Measurements from ENCODE around the gene WWOX.

The WWOX gene

DNA sequence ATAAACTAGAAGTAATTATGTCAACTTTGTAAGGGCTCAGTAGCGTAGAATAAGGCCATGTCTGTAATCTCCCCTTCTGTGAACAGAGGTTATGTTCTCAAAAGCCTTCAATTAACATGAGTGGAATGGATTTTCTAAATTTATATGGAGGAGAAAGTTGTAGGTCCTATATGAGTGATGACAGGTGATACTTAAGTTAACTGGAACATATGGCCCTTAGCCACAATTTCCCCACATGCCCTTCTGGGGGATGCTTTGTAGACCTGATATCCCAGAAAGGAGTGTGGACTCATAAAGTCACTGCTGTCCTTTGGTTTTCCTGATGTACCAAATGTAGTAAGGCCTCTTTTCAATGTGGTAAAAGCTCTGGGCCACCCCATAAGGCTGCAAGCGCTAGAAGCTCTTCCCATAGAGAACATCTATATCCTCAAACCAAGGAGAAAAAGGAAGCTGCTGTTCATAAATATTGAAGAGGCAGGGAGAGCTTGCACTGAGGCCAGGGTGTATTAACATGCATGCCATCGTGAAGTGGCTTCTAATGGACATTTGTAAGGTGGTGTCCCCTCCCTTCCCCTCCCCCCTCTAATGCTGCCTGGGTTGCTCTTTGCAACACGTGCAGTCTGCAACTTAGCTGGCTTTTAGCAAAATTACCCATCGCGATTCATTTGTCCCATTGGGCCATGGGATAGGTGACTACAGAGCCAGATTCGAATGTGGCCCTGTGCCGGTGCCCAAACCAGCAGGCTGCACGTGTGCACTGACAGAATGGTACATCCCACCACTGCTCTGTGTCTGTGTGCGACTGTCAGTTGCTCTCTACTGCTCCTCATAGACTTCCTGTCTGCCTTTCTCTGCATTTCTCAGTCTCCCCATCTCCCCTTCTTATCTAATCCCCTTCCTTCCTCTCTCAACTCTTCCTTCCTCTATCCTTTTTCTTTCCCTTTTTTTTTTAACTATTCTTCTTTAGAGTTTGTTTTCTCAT is 269.0 kb downstream of the WWOX start:
- DNase-seq, result no peak

DNA sequence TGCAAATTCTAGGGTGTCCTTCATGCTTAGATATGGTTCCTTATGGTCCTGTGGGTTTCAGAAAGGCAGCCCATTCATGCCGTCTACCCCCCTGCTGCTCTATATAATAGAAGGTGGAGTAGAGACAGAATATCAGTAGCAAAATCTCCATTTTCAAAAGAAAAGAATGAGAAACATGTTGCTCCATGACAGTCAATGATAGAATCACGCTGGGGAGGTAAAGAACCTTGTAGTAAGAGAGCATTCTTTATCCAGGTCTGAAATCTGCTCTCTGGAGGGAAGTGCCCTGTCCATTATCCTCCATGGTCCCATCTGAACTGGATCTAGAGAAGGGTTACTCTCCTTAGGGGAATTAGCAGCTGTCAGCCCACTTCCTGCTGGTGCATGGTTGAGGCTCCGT is 272.8 kb downstream of the WWOX start:
- DNase-seq, result no peak

DNA sequence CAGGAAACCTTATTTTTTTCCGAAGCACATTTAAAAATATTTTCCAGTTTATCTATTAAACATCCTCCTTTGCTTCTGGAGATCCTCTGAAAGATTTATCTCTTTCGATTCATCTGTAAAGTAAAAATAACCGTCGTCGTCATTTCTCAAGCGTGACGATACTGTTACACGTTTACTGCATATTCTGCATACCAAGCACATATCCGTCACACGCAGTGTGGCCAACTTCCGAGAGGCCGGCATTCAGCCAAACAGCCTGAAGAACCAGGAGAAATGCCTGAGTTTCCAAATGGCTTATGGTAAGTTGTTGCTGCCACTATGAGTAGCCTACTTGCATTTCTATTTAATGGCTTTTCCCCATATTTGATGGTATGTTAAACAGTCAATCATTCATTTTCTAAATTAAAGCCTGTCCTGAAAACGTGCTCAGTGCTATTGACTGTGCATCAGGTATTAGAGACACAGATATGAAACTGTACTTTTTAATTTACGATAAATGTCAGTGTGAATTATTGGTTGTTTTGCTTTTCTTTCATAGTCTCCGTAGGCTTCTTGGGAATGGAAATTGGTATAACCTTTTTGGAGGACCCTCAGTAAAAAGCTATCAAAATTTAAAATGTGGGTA is 275.7 kb downstream of the WWOX start:
- DNase-seq, result no peak

DNA sequence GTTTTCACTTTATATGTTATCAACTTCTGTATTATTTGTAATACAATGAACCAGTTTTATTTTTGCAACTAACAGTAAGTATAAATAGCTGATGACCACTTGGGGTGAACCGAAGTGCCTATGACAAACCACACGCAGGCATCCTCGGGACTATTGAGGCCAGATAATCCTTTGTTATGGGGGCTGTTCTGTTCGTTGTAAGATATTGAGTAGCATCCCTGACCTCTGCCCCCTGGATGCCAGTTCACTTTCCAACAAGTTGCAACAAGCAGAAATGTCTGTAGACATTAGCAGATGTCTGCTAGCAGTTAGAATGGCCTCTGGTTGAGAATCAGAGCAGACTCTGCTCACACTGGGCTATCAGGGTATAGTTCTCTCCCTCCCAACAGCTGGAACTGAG is 277.0 kb downstream of the WWOX start:
- no peak for DNase-seq

DNA sequence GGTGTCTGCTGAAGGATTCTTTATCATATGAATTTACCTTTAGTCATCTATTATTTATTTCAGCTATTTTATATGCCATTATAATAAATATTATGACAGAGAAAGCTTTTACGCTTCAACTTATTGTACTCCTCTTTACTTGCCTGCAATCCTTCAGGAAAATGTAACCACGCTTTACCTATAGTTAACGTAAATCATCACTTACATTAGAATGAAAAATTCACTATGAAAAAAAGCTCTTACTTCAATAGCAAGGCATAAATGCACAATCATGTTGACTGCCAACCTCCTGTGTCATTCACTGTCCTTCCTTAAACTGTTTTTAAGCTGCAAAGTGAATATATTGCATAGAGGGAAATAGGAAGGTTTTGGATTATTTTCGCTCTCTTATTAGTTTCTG is 277.9 kb downstream of the WWOX start:
- DNase-seq, result no peak

DNA sequence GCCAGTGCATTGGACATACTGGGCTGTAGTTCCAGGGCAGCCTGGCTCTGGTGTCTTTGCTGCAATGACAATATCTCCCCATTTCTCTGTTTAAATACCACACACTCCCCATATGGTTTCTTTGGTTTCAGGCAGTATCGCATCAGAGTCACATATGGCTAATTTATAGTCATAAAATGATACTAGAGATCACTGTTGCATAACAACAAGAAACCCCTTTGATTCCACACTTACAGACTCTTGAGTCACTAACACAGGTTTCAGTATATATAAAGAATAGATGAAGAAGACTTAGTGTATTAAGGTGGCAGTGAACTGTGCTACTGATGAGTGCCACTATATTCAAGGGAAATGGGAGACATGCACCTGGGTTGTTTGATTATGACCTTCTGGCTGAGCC is 281.6 kb downstream of the WWOX start:
- DNase-seq, result no peak

DNA sequence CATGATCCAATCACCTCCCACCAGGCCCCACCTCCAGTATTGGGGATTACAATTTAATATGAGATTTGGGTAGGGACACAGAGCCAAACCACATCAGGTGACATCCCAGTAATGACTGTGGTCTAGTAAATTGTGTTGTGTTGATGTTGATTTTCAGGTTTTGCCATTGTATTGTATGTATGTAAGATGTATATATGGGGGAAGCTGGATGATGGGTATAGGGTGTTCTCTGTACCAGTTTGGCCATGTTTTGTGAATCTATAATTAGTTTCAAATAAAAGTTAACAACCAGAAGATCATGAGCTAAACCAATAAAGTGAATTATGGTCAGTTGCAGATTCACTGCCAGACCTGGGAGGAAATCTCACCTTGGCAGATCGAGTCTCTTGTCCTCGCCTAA is 283.7 kb downstream of the WWOX start:
- DNase-seq, result no peak

DNA sequence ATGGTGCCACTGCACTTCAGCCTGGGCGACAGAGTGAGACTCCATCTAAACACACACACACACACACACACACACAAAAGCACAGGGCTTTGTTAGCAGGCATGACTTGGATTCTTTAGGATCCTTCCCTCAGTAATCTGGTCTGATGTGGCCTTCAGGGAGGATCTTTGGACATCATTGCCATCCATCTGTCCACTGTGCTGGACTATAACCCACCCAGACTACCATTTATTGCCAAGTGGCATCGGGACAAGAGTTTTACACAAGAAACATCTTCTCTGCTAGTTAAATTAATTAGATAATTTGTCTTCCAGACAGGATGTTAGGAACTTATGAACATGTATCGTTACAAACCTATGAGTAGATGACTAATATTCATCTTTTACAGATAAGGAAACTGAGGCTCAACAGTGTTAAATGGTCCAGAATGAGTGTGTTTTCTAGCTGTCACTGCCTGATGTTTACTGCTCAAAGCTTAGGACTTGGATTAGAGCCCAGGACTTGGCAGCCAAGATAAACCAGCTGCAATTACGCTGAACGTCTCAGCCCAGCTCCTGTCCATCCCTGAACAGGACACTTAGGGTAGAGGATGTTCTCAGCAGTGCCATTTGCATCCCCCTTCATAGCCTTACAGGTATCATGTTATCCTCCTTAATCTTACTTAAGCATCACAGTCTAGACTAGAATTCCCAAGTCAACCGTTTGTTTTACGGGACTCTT is 285.8 kb downstream of the WWOX start:
- DNase-seq, result no peak

DNA sequence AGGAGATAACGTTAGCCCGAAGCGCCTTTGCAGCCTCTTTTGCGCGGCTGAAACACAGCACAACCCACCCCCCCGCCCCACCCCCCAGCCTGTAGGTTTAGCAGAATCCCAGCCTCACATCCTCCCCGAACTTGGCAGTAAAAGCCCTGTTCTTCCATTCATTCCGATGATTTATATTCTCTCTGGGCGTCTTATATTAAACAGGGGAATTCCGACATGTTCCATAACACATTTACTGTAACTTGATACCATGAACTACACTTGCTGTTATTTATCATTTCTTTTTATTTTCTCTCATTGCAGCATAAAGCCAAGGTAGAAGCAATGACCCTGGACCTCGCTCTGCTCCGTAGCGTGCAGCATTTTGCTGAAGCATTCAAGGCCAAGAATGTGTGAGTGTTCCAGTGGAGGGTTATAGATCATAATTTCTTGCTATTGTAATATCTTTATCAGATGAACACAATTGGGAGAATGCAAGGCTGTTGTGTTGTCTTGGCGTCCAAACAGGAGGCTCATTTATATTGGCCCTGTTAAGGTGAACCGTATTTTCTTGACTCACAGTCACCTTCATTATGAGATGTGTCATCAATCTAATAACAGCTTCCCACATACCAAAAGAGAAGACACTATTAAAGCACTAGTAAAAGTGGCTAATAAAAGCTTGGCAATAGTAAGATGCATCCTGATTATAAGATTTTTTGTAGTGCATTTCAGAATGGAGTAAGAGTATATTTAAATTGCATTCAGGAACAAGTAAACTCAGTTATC is 287.3 kb downstream of the WWOX start:
- DNase-seq, result no peak

DNA sequence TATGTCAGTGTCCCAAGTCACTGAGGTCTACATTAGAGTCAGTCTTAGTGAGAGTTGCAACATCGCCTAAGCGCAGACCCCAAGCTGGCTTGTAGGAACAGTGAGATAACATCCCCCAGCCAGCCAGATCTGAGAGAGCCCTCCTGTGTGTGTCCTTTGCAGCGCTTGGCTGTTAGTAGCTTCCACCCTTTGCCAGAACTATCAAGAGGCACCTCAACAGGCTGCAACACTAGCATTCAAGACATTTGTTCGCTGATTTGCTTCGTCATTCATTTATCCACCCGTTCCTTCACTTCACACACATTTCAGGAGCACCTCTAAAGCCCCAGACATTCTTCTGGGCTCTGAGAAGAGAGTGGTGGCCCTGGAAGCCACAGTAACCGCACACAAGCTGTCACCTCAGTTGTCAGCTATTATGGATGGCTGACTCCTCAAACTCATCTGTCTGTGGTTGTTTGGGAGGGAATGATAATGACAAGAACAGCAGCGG is 289.6 kb downstream of the WWOX start:
- DNase-seq, result no peak

DNA sequence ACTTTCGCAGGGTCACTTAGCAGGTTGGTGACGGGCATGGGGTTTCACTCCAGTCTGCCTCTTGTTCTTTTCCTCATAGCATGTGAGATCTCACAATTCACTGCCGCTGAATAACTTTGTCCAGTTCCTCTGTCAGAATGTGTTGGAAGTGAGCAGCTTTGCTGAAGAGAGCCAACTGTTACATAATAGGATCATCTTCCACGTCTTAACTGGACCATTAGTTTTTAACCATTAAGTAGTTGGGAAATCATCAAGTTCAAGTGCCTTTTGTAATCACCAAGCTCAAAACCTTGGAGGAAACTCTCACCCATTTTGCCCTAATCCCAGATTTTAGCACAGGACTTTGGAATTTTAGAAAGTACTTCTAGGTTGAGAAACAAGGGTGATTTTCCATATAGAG is 290.6 kb downstream of the WWOX start:
- DNase-seq, result no peak

DNA sequence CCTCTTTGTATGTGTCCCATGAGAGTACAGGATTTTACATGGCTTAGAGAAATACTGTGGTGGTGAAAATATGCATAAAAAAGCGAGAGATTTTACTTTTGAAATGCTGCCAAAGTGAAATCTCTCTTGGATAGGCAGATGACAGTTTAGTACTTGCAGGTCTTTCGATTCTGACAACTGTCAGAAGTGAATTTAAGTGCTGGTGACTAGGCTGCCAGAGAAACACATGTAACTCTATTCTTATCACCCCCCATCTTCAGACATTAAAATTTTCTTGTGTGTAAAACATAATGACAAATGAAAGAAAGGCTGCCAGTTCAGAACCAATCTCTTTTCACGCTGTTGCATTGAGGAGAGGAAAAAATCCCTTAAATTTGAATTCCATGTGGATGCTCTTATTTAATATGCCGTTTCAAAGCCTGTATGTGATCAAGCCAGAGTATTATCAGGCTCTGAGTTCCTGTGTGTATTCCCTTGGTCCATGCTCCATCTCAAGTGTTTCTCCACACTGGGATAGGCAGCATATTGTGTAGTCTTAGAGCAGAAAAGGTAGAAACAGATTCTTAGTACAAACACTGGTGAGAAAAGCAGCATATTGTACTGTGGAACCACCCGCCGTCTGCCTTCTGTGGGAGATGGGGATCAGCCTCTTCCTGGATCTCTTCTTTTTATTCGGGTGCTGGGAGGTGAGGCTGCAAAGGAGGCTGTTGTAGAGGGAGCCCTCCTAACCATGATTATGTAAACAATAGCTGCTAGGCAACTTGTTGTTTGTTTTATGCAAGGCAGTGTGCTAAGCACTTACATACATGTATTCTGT is 291.3 kb downstream of the WWOX start:
- DNase-seq, result no peak

DNA sequence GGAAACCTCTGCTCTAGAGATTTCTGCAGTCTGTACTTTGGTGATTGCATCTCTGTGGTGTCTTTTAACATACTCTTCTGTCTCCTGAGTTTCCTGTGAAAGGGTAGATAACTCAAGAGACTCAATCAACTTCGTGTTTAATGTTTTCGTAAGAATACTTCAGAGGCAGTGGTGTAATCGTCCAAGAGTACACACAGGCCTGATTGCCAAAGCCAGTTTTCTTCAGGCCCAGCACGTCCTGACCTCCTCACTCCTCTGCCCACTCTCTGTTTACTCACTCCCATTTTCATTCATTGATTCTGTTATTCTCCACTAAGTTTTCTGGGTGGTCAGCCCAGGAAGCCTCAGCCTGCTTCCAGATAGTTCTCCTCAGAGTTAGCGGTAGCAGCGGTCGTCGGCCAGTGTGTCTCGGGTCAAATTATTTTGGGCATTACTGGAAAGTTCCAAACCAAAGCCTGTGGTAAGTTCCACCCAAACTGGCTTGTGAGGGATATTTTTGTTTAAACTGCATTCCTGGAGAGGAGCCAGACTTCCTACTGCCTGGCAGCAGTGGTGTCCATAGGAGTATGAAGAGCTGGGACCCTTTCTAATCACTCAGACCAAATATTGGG is 293.2 kb downstream of the WWOX start:
- DNase-seq, result no peak

DNA sequence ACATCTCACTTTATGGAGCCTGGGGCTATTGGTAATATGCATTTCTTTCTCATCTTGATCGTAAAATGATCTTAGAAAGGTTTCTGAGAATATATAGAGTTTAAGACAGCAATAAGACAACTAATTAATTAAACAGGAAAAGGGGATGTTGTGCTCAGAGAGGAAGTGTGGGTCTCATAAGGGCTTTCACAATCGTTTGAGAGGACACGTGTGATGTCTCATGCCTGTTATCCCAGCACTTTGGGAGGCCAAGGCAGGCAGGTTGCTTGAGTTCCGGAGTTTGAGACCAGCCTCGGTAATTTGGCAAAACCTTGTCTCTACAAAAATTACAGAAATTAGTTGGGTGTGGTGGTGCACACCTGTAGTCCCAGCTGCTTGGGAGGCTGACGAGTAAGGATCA is 295.6 kb downstream of the WWOX start:
- no peak for DNase-seq

DNA sequence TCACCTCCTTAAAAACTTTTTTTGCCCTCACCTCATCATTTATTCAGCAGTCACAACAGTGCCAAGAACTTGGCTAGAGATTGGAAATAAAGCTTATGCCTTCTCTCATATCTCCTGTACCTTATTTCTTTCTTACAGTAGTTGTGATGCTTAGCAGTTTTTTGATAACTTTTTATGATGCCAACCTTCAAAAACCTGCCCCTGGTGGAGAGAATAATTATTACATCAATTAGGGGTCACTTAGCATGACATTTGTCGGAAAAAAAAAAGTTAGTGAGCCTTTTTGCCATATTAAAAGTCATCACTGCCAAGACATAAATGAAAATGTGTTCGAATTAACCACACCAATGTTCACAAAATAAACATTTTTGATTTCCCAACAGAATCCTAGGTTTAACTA is 296.6 kb downstream of the WWOX start:
- no peak for DNase-seq

DNA sequence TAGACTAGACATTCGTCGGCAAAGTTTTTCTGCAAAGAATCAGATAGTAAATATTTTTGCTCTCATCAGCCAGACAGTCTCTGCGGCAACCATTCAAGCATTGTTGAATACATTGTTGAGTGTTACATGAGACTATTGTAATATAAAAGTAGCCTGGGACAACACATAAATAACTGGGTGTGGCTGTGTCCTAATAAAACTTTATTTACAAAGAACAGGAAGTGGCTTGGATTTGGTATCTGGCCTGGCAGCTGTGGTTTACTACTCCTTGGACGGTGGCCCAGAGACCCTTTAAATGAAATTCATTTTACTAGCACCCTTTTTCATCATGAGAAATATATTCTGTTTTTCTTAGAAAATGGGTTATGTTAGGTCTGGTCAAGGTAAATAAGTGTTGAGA is 297.2 kb downstream of the WWOX start:
- DNase-seq, result no peak

DNA sequence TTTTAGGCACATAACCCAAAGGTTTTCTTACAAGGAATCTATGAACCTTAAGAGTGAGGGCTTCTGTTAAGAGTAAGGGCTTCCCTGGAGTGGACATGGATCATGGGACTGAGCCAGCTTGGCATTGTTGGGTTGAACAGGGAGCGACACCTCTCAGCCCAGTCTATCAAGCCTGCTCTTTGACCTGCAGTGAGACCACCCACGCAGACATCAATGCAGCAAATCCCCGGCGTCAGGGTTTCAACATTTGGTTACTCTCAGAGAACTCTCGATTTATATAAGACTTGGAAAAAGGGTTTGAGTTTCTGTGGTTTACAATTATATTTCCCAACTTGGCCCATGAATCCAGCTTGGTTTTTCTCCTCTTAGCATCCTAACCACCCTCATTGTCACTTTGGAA is 299.9 kb downstream of the WWOX start:
- DNase-seq, result no peak

DNA sequence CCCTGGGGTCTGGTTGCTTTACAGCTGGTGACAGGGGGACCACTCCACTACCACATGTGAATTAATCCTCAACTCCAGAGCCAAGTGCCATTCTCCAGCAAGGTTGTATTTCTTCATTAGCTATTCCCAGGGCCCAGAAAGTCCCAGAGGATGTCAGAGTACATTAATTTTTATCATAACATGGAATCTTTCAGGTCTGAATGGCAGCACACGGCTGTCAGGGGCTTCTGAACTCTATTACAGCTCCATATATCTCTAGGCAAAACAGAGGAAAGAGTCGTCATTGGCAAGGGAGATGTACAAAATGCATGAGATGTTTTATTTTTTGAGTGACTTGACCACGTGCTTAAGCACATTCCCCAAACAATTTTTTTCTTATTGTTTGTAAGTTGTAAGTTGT is 303.4 kb downstream of the WWOX start:
- no peak for DNase-seq

DNA sequence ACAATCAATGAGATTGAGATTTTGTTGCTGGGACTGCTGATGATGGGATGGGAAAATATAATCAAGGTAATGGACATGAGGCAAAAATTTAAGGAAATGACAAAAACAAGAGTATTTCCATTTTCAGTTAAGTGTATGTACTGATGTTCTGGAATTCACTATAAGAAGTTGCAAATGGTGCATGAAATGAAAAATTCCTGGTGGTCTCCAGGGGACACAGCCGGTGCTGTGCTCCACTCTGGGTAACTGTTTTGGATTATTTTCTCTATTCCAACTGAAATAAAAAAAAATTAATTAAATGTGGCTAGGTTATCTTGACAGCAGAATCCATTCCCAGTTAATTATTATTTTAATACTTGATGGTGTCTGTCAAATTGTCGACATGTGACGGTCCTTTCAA is 305.6 kb downstream of the WWOX start:
- no peak for DNase-seq

DNA sequence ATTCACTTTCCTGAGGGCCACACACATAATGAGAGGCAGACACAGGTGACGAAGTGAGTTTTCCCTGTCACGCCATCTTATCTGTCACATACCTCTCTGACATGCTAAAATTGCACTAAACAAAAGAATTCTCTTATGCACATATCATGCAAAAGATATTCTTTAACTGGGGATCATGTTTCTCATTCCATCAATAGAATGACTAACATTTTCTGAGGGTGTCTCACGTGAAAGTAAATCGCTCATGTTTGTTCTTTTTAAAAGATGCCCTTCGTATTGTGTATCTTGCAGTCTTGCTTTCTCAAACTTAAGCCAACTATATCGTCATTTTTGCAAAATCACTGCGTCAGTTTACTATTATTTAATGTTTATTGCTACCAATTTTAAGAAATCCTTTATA is 306.4 kb downstream of the WWOX start:
- no peak for DNase-seq

DNA sequence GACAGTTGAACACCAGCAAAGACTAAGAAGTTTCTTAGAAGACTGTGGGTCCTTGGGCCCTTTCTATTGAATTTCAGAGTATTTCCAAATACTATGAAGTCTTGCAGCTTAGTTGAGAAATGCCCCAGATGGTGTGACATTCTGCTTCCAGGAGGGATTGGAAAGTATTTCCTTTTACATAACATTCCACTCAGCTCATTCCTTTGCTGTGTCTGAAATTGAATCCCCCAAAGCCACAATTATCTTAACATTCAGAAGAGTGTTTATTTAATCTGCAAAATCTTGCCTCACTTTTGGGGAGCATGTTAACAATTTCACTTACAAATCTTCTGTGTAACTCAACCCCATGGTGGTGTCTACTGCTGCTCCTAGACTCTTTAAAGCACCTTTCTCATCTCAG is 307.7 kb downstream of the WWOX start:
- DNase-seq, result no peak

DNA sequence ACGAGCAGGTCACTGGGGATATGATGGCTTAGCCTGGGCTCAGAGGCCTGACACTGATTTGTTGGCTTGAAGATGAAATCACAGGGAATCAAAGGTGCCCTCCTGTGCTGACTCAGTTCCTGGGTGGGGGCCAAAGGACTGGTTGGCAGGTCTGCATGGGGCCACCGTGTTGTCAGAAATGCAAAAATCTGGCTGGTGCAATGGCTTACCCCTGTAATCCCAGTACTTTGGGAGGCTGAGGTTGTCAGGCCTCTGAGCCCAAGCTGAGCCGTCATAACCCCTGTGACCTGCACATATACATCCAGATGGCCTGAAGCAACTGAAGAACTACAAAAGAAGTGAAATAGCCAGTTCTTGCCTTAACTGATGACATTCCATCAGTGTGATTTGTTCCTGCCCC is 314.2 kb downstream of the WWOX start:
- DNase-seq, result no peak

All from KG1 (cell line).